GM19023 (cell line): ENCODE results near the gene LMAN2.
"Not testable (repeated sequence)": the region's sequence is repeated elsewhere in the genome, so short reads cannot be mapped to it uniquely, and the experiment has no call there.

Experiments
- ATAC-seq: cut with Tn5 transposase; IDR thresholded peaks from one replicate; pipeline ENCODE4 v1.9.1; 2021; ENCODE audit warnings: mild to moderate bottlenecking, moderate library complexity; ENCODE audit not compliant: unreplicated experiment

LMAN2 gene

GRCh38 chr5:177308740-177309139 is 42.7 kb downstream of the LMAN2 start:
- no peak for ATAC-seq

GRCh38 chr5:177307544-177308363 is 43.7 kb downstream of the LMAN2 start:
- no peak for ATAC-seq

- ATAC-seq: no peak
These were observed 44.6 kb downstream of the LMAN2 start for GRCh38 chr5:177306674-177307543.

DNA sequence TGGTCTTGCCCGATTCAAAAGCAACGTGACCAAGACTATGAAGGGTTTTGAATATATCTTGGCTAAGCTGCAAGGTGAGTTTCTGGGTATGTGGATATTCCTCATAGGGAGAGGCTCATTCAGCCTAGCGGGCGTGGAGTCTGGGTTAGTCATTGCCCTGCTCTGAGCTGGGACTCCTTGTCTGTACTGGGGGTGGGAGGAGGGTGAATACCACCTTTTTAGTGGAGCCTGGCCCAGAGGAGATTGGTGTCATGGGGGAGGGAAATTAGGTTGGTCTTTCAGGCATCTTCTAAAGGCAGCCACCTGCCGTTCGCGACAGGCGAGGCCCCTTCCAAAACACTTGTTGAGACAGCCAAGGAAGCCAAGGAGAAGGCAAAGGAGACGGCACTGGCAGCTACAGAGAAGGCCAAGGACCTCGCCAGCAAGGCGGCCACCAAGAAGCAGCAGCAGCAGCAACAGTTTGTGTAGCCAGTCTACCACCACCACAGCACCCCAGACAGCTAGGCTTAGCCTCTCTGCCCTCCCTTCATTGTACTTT is 45.3 kb downstream of the LMAN2 start:
- not testable (repeated sequence) for ATAC-seq

GRCh38 chr5:177304392-177305119 is 46.9 kb downstream of the LMAN2 start:
- no peak for ATAC-seq

DNA sequence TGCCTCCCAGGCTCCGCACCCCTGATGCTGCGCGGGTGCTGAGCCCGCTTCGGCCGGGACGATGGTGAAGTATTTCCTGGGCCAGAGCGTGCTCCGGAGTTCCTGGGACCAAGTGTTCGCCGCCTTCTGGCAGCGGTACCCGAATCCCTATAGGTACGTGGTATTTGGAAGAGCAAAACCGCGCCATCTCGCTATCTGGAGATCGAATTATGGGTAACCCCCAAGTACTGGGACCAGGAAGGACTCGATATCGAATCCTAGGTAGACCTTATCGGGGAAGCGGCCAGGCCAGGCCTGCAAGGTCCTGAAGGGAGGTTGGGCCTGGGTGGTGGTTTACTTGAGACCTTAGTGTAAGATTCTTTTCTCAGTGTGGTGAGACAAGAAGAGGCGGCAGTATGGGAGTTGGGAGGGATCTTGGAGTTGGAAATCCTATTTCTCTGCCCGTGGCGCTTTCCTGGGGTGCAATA is 47.5 kb downstream of the LMAN2 start:
- ATAC-seq: peak; percentile 4

GRCh38 chr5:177303121-177303924 is 48.1 kb downstream of the LMAN2 start, which contains the start of the genes PRELID1 and RAB24:
TSS of gene PRELID1 (plus strand) at chr5:177303799. CDS start at chr5:177303986, 187 bp downstream.
TSS of gene RAB24 (minus strand) at chr5:177303719. CDS start at chr5:177303288, 431 bp downstream.
- peak; percentile 67 for ATAC-seq

DNA sequence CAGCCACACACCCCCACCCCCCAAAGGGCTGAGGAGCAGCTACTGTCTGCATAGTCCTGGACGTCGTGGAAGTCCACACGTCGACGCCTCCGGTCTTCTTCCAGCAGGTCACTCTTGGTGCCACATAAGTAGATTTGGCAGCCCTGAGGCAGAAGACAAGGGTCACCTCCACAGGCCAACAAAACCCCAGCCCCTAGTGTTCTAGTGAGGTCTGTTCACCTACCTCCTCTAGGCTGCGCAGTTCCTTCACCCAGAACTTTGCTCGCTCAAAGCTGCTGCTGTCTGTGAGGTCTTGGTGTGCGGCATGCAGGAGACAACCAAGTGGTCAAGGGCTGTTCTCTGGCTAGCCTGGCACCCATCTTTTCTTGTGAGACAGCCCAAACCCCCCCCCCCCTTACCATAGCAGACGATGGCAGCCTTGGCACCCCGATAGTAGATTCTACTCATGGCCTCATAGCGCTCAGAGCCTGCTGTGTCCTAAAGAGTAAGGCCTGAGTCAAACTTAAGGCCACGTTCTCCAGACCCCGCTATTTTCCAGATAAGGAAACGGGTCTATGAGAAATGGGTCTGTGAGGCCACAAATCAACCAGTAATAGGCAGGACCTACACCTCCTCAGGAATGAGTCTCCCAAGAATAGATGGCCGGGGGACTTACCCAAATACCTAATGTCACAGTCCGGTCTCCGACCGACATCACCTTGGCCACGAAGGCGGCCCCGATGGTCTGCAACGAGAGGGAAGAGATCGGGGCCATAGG is 48.9 kb downstream of the LMAN2 start:
- ATAC-seq: no peak

DNA sequence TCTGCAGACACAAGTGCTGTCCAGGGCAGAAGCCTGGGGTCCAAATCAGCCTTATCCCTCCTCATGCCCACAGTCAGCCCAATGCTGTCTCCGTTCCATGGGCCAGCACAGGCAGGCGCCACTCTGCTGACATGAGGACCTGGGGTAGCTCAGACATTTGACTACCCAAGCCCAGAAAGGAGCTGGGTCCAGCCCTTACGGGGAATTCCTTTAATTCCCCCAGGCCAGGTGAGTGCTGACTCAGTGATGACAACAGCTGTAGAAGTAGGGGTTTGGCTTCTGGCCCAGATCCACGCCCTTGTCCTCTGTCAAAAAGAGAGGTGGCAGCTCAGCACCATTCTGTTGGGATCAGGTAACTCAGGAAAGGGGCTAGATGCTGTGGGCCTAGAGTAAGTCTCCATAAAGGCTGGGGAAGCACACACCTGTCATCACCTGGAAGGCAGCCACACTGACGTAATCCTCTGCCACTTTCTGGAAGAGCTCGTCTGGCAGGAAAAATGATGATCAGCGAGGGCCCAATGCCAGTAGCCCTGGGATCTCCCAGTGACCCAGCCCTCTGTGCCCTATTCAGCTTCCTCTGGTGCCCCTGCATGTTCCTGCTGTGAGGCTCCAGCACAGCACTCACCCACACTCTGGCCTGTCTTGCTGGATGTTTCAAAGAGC is 49.8 kb downstream of the LMAN2 start:
- ATAC-seq: no peak

- no peak for ATAC-seq
These were observed 50.5 kb downstream of the LMAN2 start for GRCh38 chr5:177300951-177301350.

GRCh38 chr5:177300236-177300880 is 51.1 kb downstream of the LMAN2 start:
- ATAC-seq: no peak

DNA sequence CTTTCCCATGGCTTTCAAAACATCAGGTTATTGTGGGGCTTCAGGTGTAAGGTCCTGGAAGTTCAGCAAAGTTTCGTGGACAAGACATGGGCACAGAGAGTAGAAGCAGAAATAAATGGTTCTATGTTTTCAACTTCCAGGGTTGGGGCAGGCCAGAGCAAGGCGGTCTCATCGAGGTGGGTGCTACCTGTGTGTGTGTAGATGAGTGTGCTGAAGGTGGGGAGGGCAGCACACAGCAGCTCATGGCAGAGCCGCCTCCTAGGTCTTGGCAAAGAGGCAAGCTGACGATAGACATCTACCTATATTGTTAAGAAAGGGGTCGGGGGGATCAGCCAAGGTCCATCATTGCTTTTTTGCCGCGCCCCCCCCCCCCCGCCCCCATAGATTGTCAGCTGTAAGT is 51.8 kb downstream of the LMAN2 start:
- no peak for ATAC-seq

DNA sequence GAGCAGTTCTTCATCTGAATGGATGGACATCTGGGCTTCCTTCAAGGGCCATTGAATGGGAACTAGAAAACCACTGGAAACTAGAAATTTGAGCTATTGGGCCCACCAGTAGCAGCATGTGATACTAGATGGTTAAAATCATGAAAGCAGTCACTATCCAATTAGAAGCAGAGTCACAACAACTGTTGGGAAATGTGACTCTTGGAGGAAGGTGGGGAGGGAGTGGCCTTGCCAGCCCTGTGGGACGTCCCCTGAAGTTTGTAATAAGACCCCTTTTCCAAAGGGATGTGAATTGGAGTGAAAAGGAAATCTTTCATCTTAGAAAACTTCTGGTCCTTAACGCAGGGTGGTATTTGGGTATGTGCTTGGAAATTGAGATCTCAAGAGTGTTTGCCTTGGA is 53.5 kb downstream of the LMAN2 start:
- no peak for ATAC-seq

DNA sequence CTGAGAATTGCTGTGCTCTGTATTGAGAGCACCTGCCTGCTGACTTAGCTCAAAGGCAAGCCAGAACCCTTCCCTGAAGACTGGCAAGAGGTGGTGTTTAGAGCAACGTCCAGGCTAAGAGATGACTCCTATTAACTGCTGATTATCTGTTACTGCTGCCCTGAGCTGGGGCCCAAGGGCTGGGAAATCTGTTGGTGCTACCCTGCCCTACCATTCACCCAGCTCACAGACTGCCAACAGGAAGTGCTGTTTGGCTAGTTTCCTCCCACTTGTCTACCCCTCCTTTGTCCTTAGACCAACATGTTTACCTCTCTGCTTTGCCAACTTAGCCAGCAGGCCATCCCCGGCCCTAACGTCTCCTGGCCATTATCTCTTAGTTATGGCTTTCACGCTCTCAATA is 54.9 kb downstream of the LMAN2 start:
- ATAC-seq: no peak

- no peak for ATAC-seq
These were observed 55.5 kb downstream of the LMAN2 start for GRCh38 chr5:177295924-177296323.

DNA sequence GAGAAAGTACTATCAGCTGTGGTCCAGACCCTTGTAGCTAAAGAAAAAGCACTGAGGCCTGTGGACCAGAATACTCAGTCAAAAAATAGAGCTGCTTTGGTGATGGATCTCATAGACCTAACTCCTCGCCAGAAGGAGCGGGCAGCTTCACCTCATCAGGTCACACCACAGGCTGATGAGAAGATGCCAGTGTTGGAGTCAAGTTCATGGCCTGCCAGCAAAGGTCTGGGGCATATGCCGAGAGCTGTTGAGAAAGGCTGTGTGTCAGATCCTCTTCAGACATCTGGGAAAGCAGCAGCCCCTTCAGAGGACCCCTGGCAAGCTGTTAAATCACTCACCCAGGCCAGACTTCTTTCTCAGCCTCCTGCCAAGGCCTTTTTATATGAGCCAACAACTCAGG is 56.8 kb downstream of the LMAN2 start:
- ATAC-seq: no peak

GRCh38 chr5:177293819-177294581 is 57.5 kb downstream of the LMAN2 start:
- no peak for ATAC-seq
